RWPE2 (cell line): ENCODE results near the gene KRT1.

Source experiments
- ATAC-seq: fragments of 200-7000 bp; cut with Tn5 transposase; 3 replicates; pipeline ENCODE4 v1.9.1; 2021; ENCODE audit warnings: low read depth
- DNase-seq: peaks from one replicate; pipeline ENCODE4 v3.0.0-alpha.2; 2020; ENCODE audit warnings: low spot score
- H3K27ac ChIP-seq: fragments of 450-650 bp; 2 replicates; pipeline ENCODE4 v1.5.1; 2017; ENCODE audit warnings: mild to moderate bottlenecking; ENCODE audit not compliant: poor library complexity, severe bottlenecking
- H3K27me3 ChIP-seq: fragments of 250-450 bp; sonication (Bioruptor Pico); 2 replicates; pipeline ENCODE4 v1.5.1; 2021; ENCODE audit warnings: mild to moderate bottlenecking, moderate library complexity; ENCODE audit not compliant: insufficient read depth, poor library complexity, severe bottlenecking
- H3K36me3 ChIP-seq: fragments of 250-450 bp; sonication (Bioruptor Pico); 2 replicates; pipeline ENCODE4 v1.5.1; 2020; ENCODE audit warnings: low read depth, mild to moderate bottlenecking, moderate library complexity
- H3K4me1 ChIP-seq: fragments of 250-450 bp; sonication (Bioruptor Pico); 2 replicates; pipeline ENCODE4 v1.5.1; 2021; ENCODE audit warnings: mild to moderate bottlenecking, moderate library complexity; ENCODE audit not compliant: insufficient read depth, poor library complexity, severe bottlenecking
- H3K4me3 ChIP-seq: fragments of 250-450 bp; sonication (Bioruptor Pico); 2 replicates; pipeline ENCODE4 v1.5.1; 2021; ENCODE audit warnings: mild to moderate bottlenecking, moderate library complexity; ENCODE audit not compliant: severe bottlenecking
- H3K9me3 ChIP-seq: fragments of 250-450 bp; sonication (Bioruptor Pico); 2 replicates; pipeline ENCODE4 v1.5.1; 2021; ENCODE audit warnings: mild to moderate bottlenecking, moderate library complexity; ENCODE audit not compliant: severe bottlenecking
- CTCF ChIP-seq: fragments of 450-650 bp; IDR thresholded peaks from one replicate; pipeline ENCODE4 v1.5.1; 2017; ENCODE audit warnings: mild to moderate bottlenecking, moderate library complexity; ENCODE audit not compliant: poor library complexity, severe bottlenecking

Gene KRT1

GRCh38 chr12:52680363-52680762, at the start of gene KRT1:
Gene KRT1, minus strand, starts transcription at chr12:52680407. Its CDS starts 59 bp downstream, at chr12:52680348.
- no peak within 1 kb of the TSS for H3K27ac ChIP-seq
- no peaks in the 10 kb centered on the region for H3K36me3 ChIP-seq
- ATAC-seq, result no peak
- TF ChIP-seq CTCF, result no peak
- no peaks in the 10 kb centered on the region for H3K4me1 ChIP-seq
- no peak for DNase-seq
- no peaks in the 10 kb centered on the region for H3K9me3 ChIP-seq
- no peak within 1 kb of the TSS for H3K4me3 ChIP-seq
- no peaks in the 10 kb centered on the region for H3K27me3 ChIP-seq

- Histone ChIP-seq H3K36me3 (no peaks in the 10 kb centered on the region), H3K9me3 (no peaks in the 10 kb centered on the region), H3K27ac (no peak overlapping the region), H3K27me3 (no peaks in the 10 kb centered on the region), H3K4me3 (no peak overlapping the region), H3K4me1 (no peaks in the 10 kb centered on the region)
- ATAC-seq (no peak), DNase-seq (no peak)
- TF ChIP-seq CTCF, result no peak
Observed at GRCh38 chr12:52729147-52729546, 48.9 kb upstream of the KRT1 start.

GRCh38 chr12:52728374-52728773, 48.2 kb upstream of the KRT1 start:
- no peak for DNase-seq
- H3K36me3 ChIP-seq, result no peaks in the 10 kb centered on the region
- no peaks in the 10 kb centered on the region for H3K9me3 ChIP-seq
- no peaks in the 10 kb centered on the region for H3K27me3 ChIP-seq
- no peak overlapping the region for H3K4me3 ChIP-seq
- no peak for ATAC-seq
- H3K4me1 ChIP-seq, result no peaks in the 10 kb centered on the region
- no peak overlapping the region for H3K27ac ChIP-seq
- no peak for TF ChIP-seq CTCF

GRCh38 chr12:52727037-52727436, 46.8 kb upstream of the KRT1 start:
- ATAC-seq, result no peak
- Histone ChIP-seq H3K4me1 (no peaks in the 10 kb centered on the region), H3K27me3 (no peaks in the 10 kb centered on the region), H3K27ac (no peak overlapping the region), H3K4me3 (no peak overlapping the region), H3K9me3 (no peaks in the 10 kb centered on the region), H3K36me3 (no peaks in the 10 kb centered on the region)
- DNase-seq, result no peak
- no peak for TF ChIP-seq CTCF

GRCh38 chr12:52726451-52726850, 46.2 kb upstream of the KRT1 start:
- Histone ChIP-seq H3K9me3 (no peaks in the 10 kb centered on the region), H3K27ac (no peak overlapping the region), H3K27me3 (no peaks in the 10 kb centered on the region), H3K4me1 (no peaks in the 10 kb centered on the region), H3K36me3 (no peaks in the 10 kb centered on the region), H3K4me3 (no peak overlapping the region)
- ATAC-seq (no peak), DNase-seq (no peak)
- TF ChIP-seq CTCF, result no peak
